Hematopoietic multipotent progenitor cell (in vitro differentiated cells): ENCODE measurements around the gene ZNF57. TPM values are rescaled to one million over a fixed set of nuclear protein-coding genes. Genes with fewer than 3 reads are reported as not detected.
A peak's percentile ranks its signal among the peaks of the same experiment; 100 is the strongest.
"Not testable (repeated sequence)": the region's sequence is repeated elsewhere in the genome, so short reads cannot be mapped to it uniquely, and the experiment has no call there.

Experiments used
- DNase-seq, 3 donors: peaks; one replicate each; pipeline ENCODE4 v3.0.0-alpha.2; 2011 to 2015; ENCODE audit warnings: low read depth in 2 of 3, low spot score in 2 of 3
- total RNA-seq: library from RNA; depleted of rRNA; stranded (reverse); fragments of >200 nt; gene quantifications from one replicate; pipeline ENCODE4 v1.2.3, GENCODE V29; 2012

The ZNF57 gene
- total RNA-seq, 1 donor = 3.5 TPM

- DNase-seq = not testable (repeated sequence)
Observed at GRCh38 chr19:2890531-2890930, 10.2 kb upstream of the ZNF57 start.

GRCh38 chr19:2896694-2897093 is 4.0 kb upstream of the ZNF57 start:
- DNase-seq = no peak

- DNase-seq = no peak
Observed at GRCh38 chr19:2902590-2903218, 2.0 kb downstream of the ZNF57 start.

- DNase-seq = not testable (repeated sequence)
Observed at GRCh38 chr19:2903326-2903725, 2.6 kb downstream of the ZNF57 start.

- no peak for DNase-seq
Observed at GRCh38 chr19:2905918-2906519, 5.3 kb downstream of the ZNF57 start.

GRCh38 chr19:2906631-2907195 is 6.0 kb downstream of the ZNF57 start:
- no peak for DNase-seq

GRCh38 chr19:2912306-2912705 is 11.6 kb downstream of the ZNF57 start:
- no peak for DNase-seq

GRCh38 chr19:2917275-2918184 is 16.8 kb downstream of the ZNF57 start:
- DNase-seq = no peak

- no peak for DNase-seq
Observed at GRCh38 chr19:2922987-2923386, 22.3 kb downstream of the ZNF57 start.

GRCh38 chr19:2923510-2923909 is 22.8 kb downstream of the ZNF57 start:
- no peak for DNase-seq

GRCh38 chr19:2926341-2927031 is 25.8 kb downstream of the ZNF57 start:
- no peak for DNase-seq

GRCh38 chr19:2927032-2927430 is 26.3 kb downstream of the ZNF57 start:
- no peak for DNase-seq

GRCh38 chr19:2933490-2933910 is 32.8 kb downstream of the ZNF57 start:
- peak in 1 of 3 donors; percentile 29 for DNase-seq

- DNase-seq = not testable (repeated sequence)
Observed at GRCh38 chr19:2935863-2936262, 35.1 kb downstream of the ZNF57 start.

GRCh38 chr19:2942928-2943640 is 42.4 kb downstream of the ZNF57 start:
- DNase-seq = no peak

- no peak for DNase-seq
Observed at GRCh38 chr19:2944403-2944774, 43.7 kb downstream of the ZNF57 start.

GRCh38 chr19:2944775-2945574 is 44.2 kb downstream of the ZNF57 start, which contains the start of gene ZNF77:
TSS of gene ZNF77 (minus strand) at chr19:2944971. CDS start at chr19:2944840, 131 bp downstream.
- DNase-seq = peak; percentile 94 to 99 (median 98)

- no peak for DNase-seq
Observed at GRCh38 chr19:2945575-2946184, 45.0 kb downstream of the ZNF57 start.

GRCh38 chr19:2949939-2950285 is 49.2 kb downstream of the ZNF57 start:
- DNase-seq = peak in 2 of 3 donors; percentile 88 to 94
